RWPE2 (cell line): Measurements from ENCODE around the gene BTBD17.

Experiments used
- ATAC-seq: fragments of 200-7000 bp; cut with Tn5 transposase; 3 replicates; pipeline ENCODE4 v1.9.1; 2021; ENCODE audit warnings: low read depth
- DNase-seq: peaks from one replicate; pipeline ENCODE4 v3.0.0-alpha.2; 2020; ENCODE audit warnings: low spot score
- H3K27ac ChIP-seq: fragments of 450-650 bp; 2 replicates; pipeline ENCODE4 v1.5.1; 2017; ENCODE audit warnings: mild to moderate bottlenecking; ENCODE audit not compliant: poor library complexity, severe bottlenecking
- H3K27me3 ChIP-seq: fragments of 250-450 bp; sonication (Bioruptor Pico); 2 replicates; pipeline ENCODE4 v1.5.1; 2021; ENCODE audit warnings: mild to moderate bottlenecking, moderate library complexity; ENCODE audit not compliant: insufficient read depth, poor library complexity, severe bottlenecking
- H3K36me3 ChIP-seq: fragments of 250-450 bp; sonication (Bioruptor Pico); 2 replicates; pipeline ENCODE4 v1.5.1; 2020; ENCODE audit warnings: low read depth, mild to moderate bottlenecking, moderate library complexity
- H3K4me1 ChIP-seq: fragments of 250-450 bp; sonication (Bioruptor Pico); 2 replicates; pipeline ENCODE4 v1.5.1; 2021; ENCODE audit warnings: mild to moderate bottlenecking, moderate library complexity; ENCODE audit not compliant: insufficient read depth, poor library complexity, severe bottlenecking
- H3K4me3 ChIP-seq: fragments of 250-450 bp; sonication (Bioruptor Pico); 2 replicates; pipeline ENCODE4 v1.5.1; 2021; ENCODE audit warnings: mild to moderate bottlenecking, moderate library complexity; ENCODE audit not compliant: severe bottlenecking
- H3K9me3 ChIP-seq: fragments of 250-450 bp; sonication (Bioruptor Pico); 2 replicates; pipeline ENCODE4 v1.5.1; 2021; ENCODE audit warnings: mild to moderate bottlenecking, moderate library complexity; ENCODE audit not compliant: severe bottlenecking
- CTCF ChIP-seq: fragments of 450-650 bp; IDR thresholded peaks from one replicate; pipeline ENCODE4 v1.5.1; 2017; ENCODE audit warnings: mild to moderate bottlenecking, moderate library complexity; ENCODE audit not compliant: poor library complexity, severe bottlenecking

Gene BTBD17

GRCh38 chr17:74392848-74393247 lies 31.2 kb upstream of the BTBD17 start:
- Histone ChIP-seq H3K27me3 (no peaks in the 10 kb centered on the region), H3K4me3 (no peak overlapping the region), H3K4me1 (no peaks in the 10 kb centered on the region), H3K36me3 (no peaks in the 10 kb centered on the region), H3K9me3 (no peaks in the 10 kb centered on the region), H3K27ac (no peak overlapping the region)
- no peak for TF ChIP-seq CTCF
- DNase-seq (no peak), ATAC-seq (no peak)

DNA sequence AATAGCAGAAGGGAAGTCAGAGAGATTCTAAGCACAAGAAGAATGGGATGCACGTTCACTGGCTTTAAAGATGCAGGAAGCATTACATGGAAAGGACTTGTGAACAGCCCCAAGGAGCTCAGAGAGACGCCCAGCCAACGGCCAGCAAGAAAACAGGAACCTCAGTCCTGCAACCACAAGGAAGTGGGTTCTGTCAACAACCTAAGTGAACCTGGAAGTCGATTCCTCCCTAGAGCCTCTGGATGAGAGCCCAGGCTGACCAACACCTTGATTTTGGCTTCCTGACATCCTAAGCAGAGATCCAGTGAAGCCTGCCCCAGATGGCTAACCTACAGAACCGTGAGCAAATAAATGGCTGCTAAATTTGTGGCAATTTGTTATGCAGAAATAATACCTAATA lies 30.1 kb upstream of the BTBD17 start:
- H3K36me3 ChIP-seq, result no peaks in the 10 kb centered on the region
- no peak for DNase-seq
- no peaks in the 10 kb centered on the region for H3K9me3 ChIP-seq
- no peak overlapping the region for H3K4me3 ChIP-seq
- H3K4me1 ChIP-seq, result no peaks in the 10 kb centered on the region
- TF ChIP-seq CTCF, result no peak
- H3K27me3 ChIP-seq, result no peaks in the 10 kb centered on the region
- no peak for ATAC-seq
- H3K27ac ChIP-seq, result no peak overlapping the region

GRCh38 chr17:74390680-74391653 lies 29.3 kb upstream of the BTBD17 start:
- Histone ChIP-seq H3K27ac (no peak overlapping the region), H3K4me1 (no peaks in the 10 kb centered on the region), H3K36me3 (no peaks in the 10 kb centered on the region), H3K9me3 (no peaks in the 10 kb centered on the region), H3K4me3 (no peak overlapping the region), H3K27me3 (no peaks in the 10 kb centered on the region)
- no peak for TF ChIP-seq CTCF
- no peak for ATAC-seq
- no peak for DNase-seq

DNA sequence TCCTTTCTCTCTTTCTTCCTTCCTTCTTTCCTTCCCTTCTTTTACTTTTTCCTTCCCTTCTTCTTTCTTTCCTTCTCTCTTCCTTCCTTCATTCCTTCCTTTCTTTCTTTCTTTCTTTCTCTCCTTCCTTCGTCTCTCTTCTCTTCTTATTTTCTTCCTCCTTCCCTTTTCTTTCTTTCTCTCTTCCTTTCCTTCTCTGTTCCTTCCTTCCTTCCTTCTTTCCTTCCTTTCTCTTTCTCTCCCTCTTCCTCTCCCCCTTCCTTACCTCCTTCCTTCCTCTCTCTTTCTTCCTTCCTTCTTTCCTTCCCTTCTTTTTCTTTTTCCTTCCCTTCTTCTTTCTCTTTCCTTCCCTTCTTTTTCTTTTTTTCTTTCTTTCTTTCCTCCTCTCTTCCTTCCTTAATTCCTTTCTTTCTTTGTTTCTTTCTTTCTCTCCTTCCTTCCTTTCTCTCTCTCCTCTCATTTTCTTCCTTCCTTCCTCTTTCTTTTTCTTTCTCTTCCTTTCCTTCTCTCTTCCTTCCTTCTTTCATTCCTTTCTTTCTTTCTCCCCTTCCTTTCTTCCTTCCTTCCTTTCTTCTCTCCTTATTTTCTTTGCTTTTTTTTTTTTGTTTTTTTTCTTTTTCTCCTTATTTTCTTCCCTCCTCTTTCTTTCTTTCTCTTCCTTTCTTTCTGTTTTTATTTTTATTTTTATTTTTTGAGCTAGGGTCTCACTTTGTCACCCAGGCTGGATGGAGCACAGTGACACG lies 28.4 kb upstream of the BTBD17 start:
- Histone ChIP-seq H3K4me3 (no peak overlapping the region), H3K4me1 (no peaks in the 10 kb centered on the region), H3K9me3 (no peaks in the 10 kb centered on the region), H3K36me3 (no peaks in the 10 kb centered on the region), H3K27me3 (no peaks in the 10 kb centered on the region), H3K27ac (no peak overlapping the region)
- no peak for ATAC-seq
- no peak for DNase-seq
- no peak for TF ChIP-seq CTCF
